ENCODE results near the gene VPS13D.

Gene VPS13D

GRCh38 chr1:12435639-12436344, 206.0 kb downstream of the VPS13D start:
- DNase-seq, result no peak

- DNase-seq, result no peak
Measured at GRCh38 chr1:12436345-12436658, 206.5 kb downstream of the VPS13D start.

GRCh38 chr1:12436817-12437599, 207.2 kb downstream of the VPS13D start:
- no peak for DNase-seq

- no peak for DNase-seq
Measured at GRCh38 chr1:12437629-12438028, 207.8 kb downstream of the VPS13D start.

GRCh38 chr1:12438349-12438924, 208.6 kb downstream of the VPS13D start:
- no peak for DNase-seq

GRCh38 chr1:12439073-12439472, 209.2 kb downstream of the VPS13D start:
- no peak for DNase-seq

- no peak for DNase-seq
Measured at GRCh38 chr1:12441414-12442105, 211.7 kb downstream of the VPS13D start.

- no peak for DNase-seq
Measured at GRCh38 chr1:12442217-12442616, 212.4 kb downstream of the VPS13D start.

GRCh38 chr1:12443151-12443550, 213.3 kb downstream of the VPS13D start:
- DNase-seq, result no peak

GRCh38 chr1:12444329-12444841, 214.6 kb downstream of the VPS13D start:
- DNase-seq, result no peak

GRCh38 chr1:12445257-12445656, 215.4 kb downstream of the VPS13D start:
- no peak for DNase-seq

GRCh38 chr1:12446593-12446992, 216.8 kb downstream of the VPS13D start:
- DNase-seq, result no peak

- DNase-seq, result no peak
Measured at GRCh38 chr1:12447307-12447706, 217.5 kb downstream of the VPS13D start.

- DNase-seq, result no peak
Measured at GRCh38 chr1:12447849-12448312, 218.1 kb downstream of the VPS13D start.

- no peak for DNase-seq
Measured at GRCh38 chr1:12448746-12449177, 218.9 kb downstream of the VPS13D start.

GRCh38 chr1:12450090-12450755, 220.4 kb downstream of the VPS13D start:
- DNase-seq, result no peak

- no peak for DNase-seq
Measured at GRCh38 chr1:12450756-12451559, 221.1 kb downstream of the VPS13D start.

- no peak for DNase-seq
Measured at GRCh38 chr1:12451560-12451900, 221.7 kb downstream of the VPS13D start.

GRCh38 chr1:12452262-12452661, 222.4 kb downstream of the VPS13D start:
- DNase-seq, result no peak

- no peak for DNase-seq
Measured at GRCh38 chr1:12453400-12454343, 223.8 kb downstream of the VPS13D start.
